HepG2 (cell line): ENCODE results near the gene WDR76. TPM values are rescaled to one million over a fixed set of nuclear protein-coding genes. Genes with fewer than 3 reads are reported as not detected.

ENCODE experiments used
- ADNP ChIP-seq: sonication (generic); formaldehyde crosslinking; IDR thresholded peaks from 2 replicates; pipeline ENCODE4 v1.4.0; 2020; ENCODE audit warnings: missing genetic modification reagents
- ARNT ChIP-seq: fragments of 450-650 bp; IDR thresholded peaks from 2 replicates; pipeline ENCODE4 v1.6.1; 2017
- BRD4 ChIP-seq: sonication (generic); formaldehyde crosslinking; IDR thresholded peaks from 2 replicates; pipeline ENCODE4 v1.4.0; 2020; ENCODE audit warnings: missing genetic modification reagents
- CBX1 ChIP-seq: IDR thresholded peaks from one replicate; pipeline ENCODE4 v1.6.1; 2016; ENCODE audit warnings: antibody characterized with exemption, low read depth
- ELF3 ChIP-seq: IDR thresholded peaks from 2 replicates; pipeline ENCODE4 v1.6.1; 2016; ENCODE audit warnings: missing genetic modification reagents, missing compliant biosample characterization
- HDAC1 ChIP-seq: sonication (generic); formaldehyde crosslinking; IDR thresholded peaks from 2 replicates; pipeline ENCODE4 v1.5.1; 2020; ENCODE audit warnings: mild to moderate bottlenecking, missing genetic modification reagents
- HINFP ChIP-seq: sonication (generic); formaldehyde crosslinking; IDR thresholded peaks from 2 replicates; pipeline ENCODE4 v1.4.0; 2020; ENCODE audit warnings: low read depth, mild to moderate bottlenecking, missing genetic modification reagents
- KDM1A ChIP-seq: IDR thresholded peaks from 2 replicates; pipeline ENCODE4 v1.6.1; 2016; ENCODE audit warnings: missing compliant biosample characterization
- KLF6 ChIP-seq: IDR thresholded peaks from 2 replicates; pipeline ENCODE4 v1.8.0; 2016; ENCODE audit warnings: missing biosample characterization, missing genetic modification reagents
- NR2F1 ChIP-seq, 2 experiments: fragments of 450-650 bp in 1 of 2; formaldehyde crosslinking in 1 of 2; IDR thresholded peaks; 2 replicates each; pipeline versions ENCODE4 v1.5.0 to v1.6.1; 2016 to 2020; ENCODE audit warnings: mild to moderate bottlenecking in 1 of 2, missing compliant biosample characterization in 1 of 2, missing genetic modification reagents in 1 of 2, moderate library complexity in 1 of 2
- NR2F2 ChIP-seq: IDR thresholded peaks from 2 replicates; pipeline ENCODE4 v1.6.1; 2012; ENCODE audit warnings: low read depth, inconsistent platforms, borderline replicate concordance
- PCBP1 ChIP-seq: fragments of 200-400 bp; formaldehyde crosslinking; IDR thresholded peaks from 2 replicates; pipeline ENCODE4 v1.6.1; 2017; ENCODE audit warnings: mild to moderate bottlenecking, low read depth, low read length, borderline replicate concordance
- SP5 ChIP-seq: IDR thresholded peaks from 2 replicates; pipeline ENCODE4 v1.6.1; 2016; ENCODE audit warnings: low read depth, borderline replicate concordance
- TEAD2 ChIP-seq: sonication (generic); formaldehyde crosslinking; IDR thresholded peaks from 2 replicates; pipeline ENCODE4 v1.9.0; 2021; ENCODE audit warnings: missing genetic modification reagents
- THRA ChIP-seq: sonication (generic); formaldehyde crosslinking; IDR thresholded peaks from 2 replicates; pipeline ENCODE4 v1.4.0; 2020; ENCODE audit warnings: missing genetic modification reagents, borderline replicate concordance
- TOPORS ChIP-seq: sonication (generic); formaldehyde crosslinking; IDR thresholded peaks from 2 replicates; pipeline ENCODE4 v1.8.0; 2023; ENCODE audit warnings: mild to moderate bottlenecking, missing genetic modification reagents
- YY1 ChIP-seq: IDR thresholded peaks from 2 replicates; pipeline ENCODE4 v1.6.1; 2011; ENCODE audit warnings: low read length, low read depth, moderate library complexity, mild to moderate bottlenecking; ENCODE audit not compliant: insufficient read depth, insufficient replicate concordance
- ZBTB20 ChIP-seq: sonication (generic); formaldehyde crosslinking; IDR thresholded peaks from 2 replicates; pipeline ENCODE4 v1.8.1; 2023; ENCODE audit warnings: missing genetic modification reagents, low read depth, mild to moderate bottlenecking, borderline replicate concordance
- ZNF24 ChIP-seq: fragments of 450-650 bp; IDR thresholded peaks from 2 replicates; pipeline ENCODE4 v1.6.1; 2017; ENCODE audit warnings: antibody characterized with exemption, mild to moderate bottlenecking
- ZNF253 ChIP-seq: sonication (generic); formaldehyde crosslinking; IDR thresholded peaks from 2 replicates; pipeline ENCODE4 v1.8.0; 2022; ENCODE audit warnings: mild to moderate bottlenecking, missing genetic modification reagents, borderline replicate concordance
- ZNF333 ChIP-seq: sonication (generic); formaldehyde crosslinking; IDR thresholded peaks from 2 replicates; pipeline ENCODE4 v1.4.0; 2020; ENCODE audit warnings: mild to moderate bottlenecking, missing genetic modification reagents, borderline replicate concordance
- ZNF335 ChIP-seq: sonication (generic); formaldehyde crosslinking; IDR thresholded peaks from 2 replicates; pipeline ENCODE4 v1.4.0; 2020; ENCODE audit warnings: missing genetic modification reagents
- ZNF382 ChIP-seq: sonication (generic); formaldehyde crosslinking; IDR thresholded peaks from 2 replicates; pipeline ENCODE4 v1.5.0; 2020; ENCODE audit warnings: missing genetic modification reagents, mild to moderate bottlenecking, borderline replicate concordance
- ZNF503 ChIP-seq: sonication (generic); formaldehyde crosslinking; IDR thresholded peaks from 2 replicates; pipeline ENCODE4 v1.4.0; 2020; ENCODE audit warnings: missing genetic modification reagents
- ZNF598 ChIP-seq: sonication (generic); formaldehyde crosslinking; IDR thresholded peaks from 2 replicates; pipeline ENCODE4 v1.5.1; 2020; ENCODE audit warnings: mild to moderate bottlenecking, missing genetic modification reagents, borderline replicate concordance
- ZNF607 ChIP-seq: sonication (generic); formaldehyde crosslinking; IDR thresholded peaks from 2 replicates; pipeline ENCODE4 v1.5.1; 2020; ENCODE audit warnings: missing genetic modification reagents, mild to moderate bottlenecking, borderline replicate concordance
- ZNF761 ChIP-seq: sonication (generic); formaldehyde crosslinking; conservative IDR thresholded peaks from 2 replicates; pipeline ENCODE4 v1.4.0; 2020; ENCODE audit warnings: mild to moderate bottlenecking, missing genetic modification reagents
- ZNF777 ChIP-seq: sonication (generic); formaldehyde crosslinking; IDR thresholded peaks from 2 replicates; pipeline ENCODE4 v1.4.0; 2020; ENCODE audit warnings: missing genetic modification reagents
- polyA plus RNA-seq, 8 experiments: library from polyadenylated mRNA; depleted of rRNA in 3 of 8; stranded (reverse) in 7 of 8; unstranded in 1 of 8; fragments of >200 nt; fragmentation: Illumina TruSeq in 4 of 8; extraction: Trizol in 4 of 8; gene quantifications; 2 replicates each; pipeline versions ENCODE4 v1.2.1 to v1.2.3, GENCODE V29; 2011 to 2016; ENCODE audit warnings: low read depth in 4 of 8, missing spikeins in 1 of 8, mixed read lengths in 1 of 8; ENCODE audit not compliant: insufficient read depth in 1 of 8
- total RNA-seq, 5 experiments: library from RNA; depleted of rRNA; stranded (reverse); fragments of >200 nt; fragmentation: Illumina TruSeq; extraction: Trizol; gene quantifications; 2 replicates each; pipeline ENCODE4 v1.2.3, GENCODE V29; 2016; ENCODE audit warnings: low read depth in 1 of 5

The WDR76 gene
- total and polyA plus RNA-seq, 2 of the 13 experiments (the other 11 are each of a cell fraction or from before 2014, with no cell fraction given), result 1.1 to 9.7 TPM

GRCh38 chr15:43800286-43801141 lies 26.3 kb upstream of the WDR76 start, which contains the start of gene HYPK (continued):
- no peak for TF ChIP-seq NR2F2
- no peak for TF ChIP-seq ZNF335
- no peak for TF ChIP-seq ARNT
- TF ChIP-seq ZNF598 (CRISPR knock-in tag), result no peak
- TF ChIP-seq TOPORS (CRISPR knock-in tag), result no peak
- TF ChIP-seq HINFP (CRISPR knock-in tag), result no peak
- TF ChIP-seq ADNP (CRISPR knock-in tag), result no peak
- no peak for TF ChIP-seq PCBP1
- no peak for TF ChIP-seq ZNF503 (CRISPR knock-in tag)
- no peak for TF ChIP-seq ZNF333 (CRISPR knock-in tag)
- no peak for TF ChIP-seq KDM1A (CRISPR knock-in tag)
- TF ChIP-seq ZNF253 (CRISPR knock-in tag), result no peak
- TF ChIP-seq NR2F1 (CRISPR knock-in tag; IDR thresholded peaks at IDR 0.05), result no peak
- no peak for TF ChIP-seq ZNF761 (CRISPR knock-in tag)
- TF ChIP-seq ZNF382 (CRISPR knock-in tag), result no peak
- TF ChIP-seq TEAD2, result no peak
- TF ChIP-seq ZNF607 (CRISPR knock-in tag), result peak; percentile 67; the same call in 1 of the 2 replicates
- TF ChIP-seq BRD4 (CRISPR knock-in tag), result peak; percentile 60; the same call in 1 of the 2 replicates
- TF ChIP-seq CBX1, result no peak
- no peak; the same call in 1 of the 2 replicates for TF ChIP-seq KLF6 (CRISPR knock-in tag)
- TF ChIP-seq SP5 (CRISPR knock-in tag), result 0 out of 2 replicates have a peak, but pooled peaks have one; percentile 26
- TF ChIP-seq ZNF777 (CRISPR knock-in tag), result no peak
- no peak for TF ChIP-seq ZNF24
- no peak for TF ChIP-seq ZBTB20 (CRISPR knock-in tag)
- TF ChIP-seq ELF3 (CRISPR knock-in tag), result peak; percentile 81
- TF ChIP-seq YY1, result peak; percentile 92
- TF ChIP-seq THRA (CRISPR knock-in tag), result no peak
- no peak for TF ChIP-seq HDAC1
